H9 (cell line): ENCODE measurements around the gene TMED5. TPM values are rescaled to one million over a fixed set of nuclear protein-coding genes. Genes with fewer than 3 reads are reported as not detected.

Experiments used
- DNase-seq: peaks from one replicate; pipeline ENCODE4 v3.0.0-alpha.2; 2017
- H2AFZ ChIP-seq: one replicate; pipeline ENCODE4 v1.6.1; 2013; ENCODE audit warnings: mild to moderate bottlenecking, low read length, control low read depth, moderate library complexity
- H2AK5ac ChIP-seq: 2 replicates; pipeline ENCODE4 v1.6.1; 2013; ENCODE audit warnings: low read length, control low read depth, mixed read lengths; ENCODE audit not compliant: insufficient read length
- H2BK120ac ChIP-seq: one replicate; pipeline ENCODE4 v1.6.1; 2013; ENCODE audit warnings: low read depth, mild to moderate bottlenecking, low read length, control low read depth, inconsistent platforms; ENCODE audit not compliant: poor library complexity, severe bottlenecking
- H2BK12ac ChIP-seq: 2 replicates; pipeline ENCODE4 v1.6.1; 2013; ENCODE audit warnings: low read length, control low read depth, mixed read lengths, low read depth; ENCODE audit not compliant: insufficient read length
- H2BK15ac ChIP-seq: 2 replicates; pipeline ENCODE4 v1.6.1; 2013; ENCODE audit warnings: low read depth, low read length, control low read depth
- H2BK20ac ChIP-seq: one replicate; pipeline ENCODE4 v1.6.1; 2013; ENCODE audit warnings: low read depth, mild to moderate bottlenecking, low read length, control low read depth, inconsistent platforms; ENCODE audit not compliant: poor library complexity, severe bottlenecking
- H2BK5ac ChIP-seq: 2 replicates; pipeline ENCODE4 v1.6.1; 2013; ENCODE audit warnings: low read length, control low read depth, mixed read lengths; ENCODE audit not compliant: insufficient read length
- H3K14ac ChIP-seq: 2 replicates; pipeline ENCODE4 v1.6.1; 2013; ENCODE audit warnings: low read length, control low read depth; ENCODE audit not compliant: insufficient read depth
- H3K18ac ChIP-seq: 2 replicates; pipeline ENCODE4 v1.6.1; 2013; ENCODE audit warnings: low read depth, mild to moderate bottlenecking, mixed read lengths, low read length, control low read depth; ENCODE audit not compliant: insufficient read length
- H3K23ac ChIP-seq: 2 replicates; pipeline ENCODE4 v1.6.1; 2013; ENCODE audit warnings: low read length, control low read depth, mixed read lengths, low read depth; ENCODE audit not compliant: insufficient read length
- H3K23me2 ChIP-seq: 2 replicates; pipeline ENCODE4 v1.6.1; 2013; ENCODE audit warnings: low read depth, mild to moderate bottlenecking, mixed read lengths, low read length, control low read depth; ENCODE audit not compliant: insufficient read length, poor library complexity, severe bottlenecking
- H3K27ac ChIP-seq: 2 replicates; pipeline ENCODE4 v1.5.1; 2013; ENCODE audit warnings: low read length, control low read depth, mixed read lengths, low read depth; ENCODE audit not compliant: insufficient read length
- H3K27me3 ChIP-seq: 2 replicates; pipeline ENCODE4 v1.6.1; 2013; ENCODE audit warnings: low read length, control low read depth, inconsistent platforms; ENCODE audit not compliant: insufficient read depth
- H3K4ac ChIP-seq: 2 replicates; pipeline ENCODE4 v1.6.1; 2013; ENCODE audit warnings: low read depth, mild to moderate bottlenecking, control low read depth, inconsistent platforms, low read length, moderate library complexity
- H3K4me1 ChIP-seq: 2 replicates; pipeline ENCODE4 v1.6.1; 2013; ENCODE audit warnings: low read length, control low read depth, inconsistent platforms; ENCODE audit not compliant: insufficient read depth
- H3K4me2 ChIP-seq: 2 replicates; pipeline ENCODE4 v1.6.1; 2013; ENCODE audit warnings: low read length, control low read depth, mixed read lengths; ENCODE audit not compliant: insufficient read length, insufficient read depth
- H3K56ac ChIP-seq: 2 replicates; pipeline ENCODE4 v1.6.1; 2013; ENCODE audit warnings: low read depth, mild to moderate bottlenecking, mixed read lengths, low read length, control low read depth; ENCODE audit not compliant: insufficient read length
- H3K79me1 ChIP-seq: 2 replicates; pipeline ENCODE4 v1.6.1; 2013; ENCODE audit warnings: low read depth, mild to moderate bottlenecking, moderate library complexity, low read length, control low read depth, inconsistent platforms; ENCODE audit not compliant: insufficient read depth, poor library complexity, severe bottlenecking
- H3K79me2 ChIP-seq: 2 replicates; pipeline ENCODE4 v1.6.1; 2013; ENCODE audit warnings: low read length, control low read depth, inconsistent platforms; ENCODE audit not compliant: insufficient read depth
- H3K9ac ChIP-seq: 2 replicates; pipeline ENCODE4 v1.6.1; 2013; ENCODE audit warnings: low read length, control low read depth, mixed read lengths; ENCODE audit not compliant: insufficient read length; ENCODE audit errors: extremely low read depth
- H3K9me3 ChIP-seq: one replicate; pipeline ENCODE4 v1.6.1; 2013; ENCODE audit warnings: low read depth, low read length, inconsistent platforms; ENCODE audit not compliant: control insufficient read depth
- H3T11ph ChIP-seq: one replicate; pipeline ENCODE4 v1.6.1; 2013; ENCODE audit warnings: mild to moderate bottlenecking, low read length, control low read depth, inconsistent platforms
- H4K20me1 ChIP-seq: one replicate; pipeline ENCODE4 v1.6.1; 2013; ENCODE audit not compliant: control insufficient read depth, insufficient read length, insufficient read depth
- H4K5ac ChIP-seq: 2 replicates; pipeline ENCODE4 v1.6.1; 2013; ENCODE audit warnings: low read depth, mild to moderate bottlenecking, mixed read lengths, low read length, control low read depth; ENCODE audit not compliant: insufficient read length
- H4K8ac ChIP-seq: replicated peaks from 2 replicates; pipeline ENCODE4 v1.6.1; 2013; ENCODE audit warnings: low read length, control low read depth, mixed read lengths, low read depth; ENCODE audit not compliant: insufficient read length
- H4K91ac ChIP-seq: 2 replicates; pipeline ENCODE4 v1.6.1; 2013; ENCODE audit warnings: low read depth, mild to moderate bottlenecking, moderate library complexity, mixed read lengths, low read length, control low read depth; ENCODE audit not compliant: insufficient read length
- H3K27ac Mint-ChIP-seq, 3 experiments: 2 replicates in 2 of 3; 3 replicates in 1 of 3; pipeline ENCODE4 v1.8.0; 2020 to 2021; ENCODE audit warnings: mixed read lengths in 3 of 3, mild to moderate bottlenecking in 1 of 3, moderate library complexity in 1 of 3
- H3K27me3 Mint-ChIP-seq: 2 replicates; pipeline ENCODE4 v1.8.0; 2021; ENCODE audit warnings: low read depth, mild to moderate bottlenecking, moderate library complexity, mixed read lengths
- H3K36me3 Mint-ChIP-seq, 3 experiments: 2 replicates in 2 of 3; 3 replicates in 1 of 3; pipeline ENCODE4 v1.8.0; 2020 to 2021; ENCODE audit warnings: low read depth in 3 of 3, mixed read lengths in 3 of 3; ENCODE audit not compliant: insufficient read depth in 1 of 3
- H3K4me1 Mint-ChIP-seq, 2 experiments: 2 replicates each; pipeline ENCODE4 v1.8.0; 2020; ENCODE audit warnings: mixed read lengths in 2 of 2
- H3K4me3 Mint-ChIP-seq, 2 experiments: 2 replicates in 1 of 2; 3 replicates in 1 of 2; pipeline ENCODE4 v1.8.0; 2020 to 2021; ENCODE audit warnings: mild to moderate bottlenecking in 2 of 2, mixed read lengths in 2 of 2, moderate library complexity in 1 of 2
- H3K9me3 Mint-ChIP-seq, 2 experiments: 2 replicates in 1 of 2; 3 replicates in 1 of 2; pipeline ENCODE4 v1.8.0; 2020; ENCODE audit warnings: mild to moderate bottlenecking in 2 of 2, mixed read lengths in 2 of 2, moderate library complexity in 1 of 2
- total RNA-seq: library from RNA; stranded (reverse); gene quantifications from 2 replicates; pipeline ENCODE4 v1.2.1, GENCODE V29; 2021
- TF ChIP-seq, protein P1 (sequence below): fragments of 200-600 bp; sonication (generic); conservative IDR thresholded peaks from 3 replicates; pipeline ENCODE4 v1.8.0; 2021; ENCODE audit warnings: antibody characterized with exemption, mild to moderate bottlenecking

The TMED5 gene
- total RNA-seq, 1 experiment from 2014 or later: 35.0 TPM

DNA sequence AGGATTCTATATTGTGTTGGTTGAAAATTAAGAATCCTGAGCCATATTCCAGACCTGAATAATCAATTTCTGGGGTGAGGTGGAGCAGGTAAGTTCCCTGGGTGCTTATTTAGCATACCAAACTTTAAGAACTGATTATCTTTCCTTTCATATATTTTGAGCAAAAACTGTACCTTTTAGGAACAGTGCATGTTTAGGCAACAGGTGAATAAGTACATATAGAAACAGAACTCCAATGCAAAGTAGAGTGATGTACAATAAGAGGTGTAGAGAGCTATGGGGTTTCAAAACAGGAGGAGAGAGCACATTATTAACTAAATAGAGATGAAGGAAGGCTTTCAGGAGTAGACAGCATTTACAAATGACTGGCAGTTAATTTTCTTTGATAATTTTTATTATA, 28.7 kb downstream of the TMED5 start:
- no peaks in the 10 kb centered on the region for H3K9me3 Mint-ChIP-seq
- Histone ChIP-seq H3K27ac (no peak overlapping the region), H3K4ac (no peak overlapping the region), H3K4me1 (no peaks in the 10 kb centered on the region), H3K79me2 (peaks cover 3% of the 10 kb centered on the region; the same call in 1 of the 2 replicates), H3K56ac (no peak overlapping the region), H2BK12ac (no peak overlapping the region), H3K14ac (no peak overlapping the region), H3K23ac (no peak overlapping the region), H3T11ph (no peak overlapping the region), H2BK5ac (no peak overlapping the region), H4K91ac (no peak overlapping the region), H4K5ac (no peak overlapping the region), H2BK15ac (no peak overlapping the region), H3K18ac (no peak overlapping the region), H4K8ac (no peak overlapping the region), H3K4me2 (no peak overlapping the region), H3K23me2 (no peaks in the 10 kb centered on the region), H2BK120ac (no peak overlapping the region), H4K20me1 (no peaks in the 10 kb centered on the region), H2AK5ac (no peak overlapping the region), H3K79me1 (no peaks in the 10 kb centered on the region), H2BK20ac (no peak overlapping the region), H3K9me3 (no peaks in the 10 kb centered on the region), H3K27me3 (no peaks in the 10 kb centered on the region), H3K9ac (no peak overlapping the region), H2AFZ (no peak overlapping the region)
- H3K4me3 Mint-ChIP-seq: no peak overlapping the region
- peaks cover 12% of the 10 kb centered on the region in 2 experiments for H3K4me1 Mint-ChIP-seq
- TF ChIP-seq, protein P1, sequence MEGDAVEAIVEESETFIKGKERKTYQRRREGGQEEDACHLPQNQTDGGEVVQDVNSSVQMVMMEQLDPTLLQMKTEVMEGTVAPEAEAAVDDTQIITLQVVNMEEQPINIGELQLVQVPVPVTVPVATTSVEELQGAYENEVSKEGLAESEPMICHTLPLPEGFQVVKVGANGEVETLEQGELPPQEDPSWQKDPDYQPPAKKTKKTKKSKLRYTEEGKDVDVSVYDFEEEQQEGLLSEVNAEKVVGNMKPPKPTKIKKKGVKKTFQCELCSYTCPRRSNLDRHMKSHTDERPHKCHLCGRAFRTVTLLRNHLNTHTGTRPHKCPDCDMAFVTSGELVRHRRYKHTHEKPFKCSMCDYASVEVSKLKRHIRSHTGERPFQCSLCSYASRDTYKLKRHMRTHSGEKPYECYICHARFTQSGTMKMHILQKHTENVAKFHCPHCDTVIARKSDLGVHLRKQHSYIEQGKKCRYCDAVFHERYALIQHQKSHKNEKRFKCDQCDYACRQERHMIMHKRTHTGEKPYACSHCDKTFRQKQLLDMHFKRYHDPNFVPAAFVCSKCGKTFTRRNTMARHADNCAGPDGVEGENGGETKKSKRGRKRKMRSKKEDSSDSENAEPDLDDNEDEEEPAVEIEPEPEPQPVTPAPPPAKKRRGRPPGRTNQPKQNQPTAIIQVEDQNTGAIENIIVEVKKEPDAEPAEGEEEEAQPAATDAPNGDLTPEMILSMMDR: no peak
- no peaks in the 10 kb centered on the region for H3K27me3 Mint-ChIP-seq
- no peak for DNase-seq
- H3K27ac Mint-ChIP-seq: peak overlapping the region in 1 of 3 experiments; percentile 12; a peak in 1 of 7 replicates
- peaks cover 3 to 18% (median 5%) of the 10 kb centered on the region in 3 experiments; a peak in 4 of 7 replicates for H3K36me3 Mint-ChIP-seq
